ELR (cell line): ENCODE measurements around the gene DOCK4.

ENCODE experiments used
- DNase-seq: peaks from one replicate; pipeline ENCODE4 v3.0.0-alpha.2; 2015; ENCODE audit warnings: low read depth

DOCK4 gene

DNA sequence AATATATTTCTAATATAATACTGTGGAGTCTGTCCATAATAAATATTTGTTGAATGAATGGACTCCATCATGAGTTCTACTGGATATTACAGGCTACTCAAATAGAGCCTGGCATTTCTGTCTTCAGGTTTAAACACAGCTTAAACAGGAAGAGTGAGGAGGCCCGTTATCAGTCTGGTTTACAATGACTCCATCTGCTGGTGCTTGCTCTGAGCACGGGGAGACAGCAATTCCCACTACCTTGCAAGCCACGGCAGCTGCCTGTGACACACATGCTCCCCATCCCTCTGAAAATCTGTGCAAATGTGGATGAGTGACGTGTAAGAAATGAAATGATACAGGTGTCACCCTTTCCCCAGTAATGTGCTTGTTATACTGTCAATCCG, 350.4 kb downstream of the DOCK4 start:
- peak; percentile 39 for DNase-seq

DNA sequence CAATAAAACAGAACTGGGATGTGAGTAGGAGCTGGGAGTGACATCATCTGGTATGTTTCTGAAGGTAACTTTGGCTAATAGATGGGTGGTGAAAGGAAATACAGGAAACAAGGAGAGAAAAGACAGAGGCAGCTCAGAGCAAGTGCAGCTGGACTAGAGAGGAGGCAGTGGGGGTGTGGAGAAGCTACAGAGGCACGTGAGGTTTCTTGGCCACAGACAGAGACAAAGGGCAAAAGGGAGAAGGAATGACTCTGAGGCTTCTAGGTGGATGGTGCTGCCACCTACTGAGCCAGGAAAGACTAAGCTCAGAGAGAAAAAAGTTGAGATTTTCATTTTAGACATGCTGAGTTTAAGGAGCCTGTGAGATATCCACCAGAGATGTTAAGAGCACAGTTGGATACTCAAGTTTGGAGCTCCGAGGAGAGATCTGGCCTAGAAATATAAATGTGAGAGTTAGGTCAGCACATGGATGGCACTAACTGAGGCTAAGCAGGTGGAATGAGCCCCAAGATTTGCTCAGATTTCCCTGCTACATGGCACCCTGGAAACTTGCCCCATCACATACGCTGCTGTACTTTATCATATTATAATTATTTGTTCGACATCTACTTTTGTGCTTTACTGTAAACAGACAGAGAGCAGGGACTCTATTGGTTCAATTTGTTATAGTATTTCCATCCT, 350.9 kb downstream of the DOCK4 start:
- peak; percentile 73 for DNase-seq

DNA sequence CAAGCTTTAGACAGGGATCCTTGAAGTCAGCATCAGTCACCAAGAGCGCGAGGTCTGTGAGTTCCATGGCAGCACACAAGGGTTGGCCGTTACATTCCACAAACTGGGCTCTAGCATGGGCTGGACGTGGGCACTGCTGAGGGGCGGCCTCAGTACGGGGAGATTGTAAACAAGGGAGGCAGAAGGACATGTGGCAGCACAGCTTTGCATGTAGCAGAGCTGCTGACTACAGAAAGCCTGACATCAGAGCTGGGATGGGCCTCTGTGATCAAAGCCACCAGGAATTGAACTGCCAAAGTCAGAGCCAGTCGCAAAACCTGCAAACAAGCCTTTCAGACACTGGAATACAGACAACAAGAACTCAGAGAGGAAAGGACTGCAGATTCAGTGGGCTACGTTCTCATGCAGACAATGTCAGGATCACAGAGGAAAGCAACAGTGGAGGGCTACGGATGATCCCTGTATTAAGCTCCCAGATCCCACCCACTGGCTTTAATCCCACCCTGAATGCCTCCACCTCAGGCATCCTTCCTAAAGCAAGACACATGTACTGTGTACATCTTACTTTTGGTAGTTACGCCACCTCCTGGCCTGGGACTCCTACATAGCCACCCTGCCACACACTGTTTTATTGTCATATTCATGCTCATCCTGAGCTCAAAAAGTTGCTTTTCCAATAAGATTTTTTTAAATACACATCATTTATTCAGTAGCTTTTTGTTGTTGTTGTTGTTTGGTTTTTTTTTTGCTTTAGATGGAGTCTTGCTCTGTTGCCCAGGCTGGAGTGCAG, 352.8 kb downstream of the DOCK4 start:
- DNase-seq = no peak

DNA sequence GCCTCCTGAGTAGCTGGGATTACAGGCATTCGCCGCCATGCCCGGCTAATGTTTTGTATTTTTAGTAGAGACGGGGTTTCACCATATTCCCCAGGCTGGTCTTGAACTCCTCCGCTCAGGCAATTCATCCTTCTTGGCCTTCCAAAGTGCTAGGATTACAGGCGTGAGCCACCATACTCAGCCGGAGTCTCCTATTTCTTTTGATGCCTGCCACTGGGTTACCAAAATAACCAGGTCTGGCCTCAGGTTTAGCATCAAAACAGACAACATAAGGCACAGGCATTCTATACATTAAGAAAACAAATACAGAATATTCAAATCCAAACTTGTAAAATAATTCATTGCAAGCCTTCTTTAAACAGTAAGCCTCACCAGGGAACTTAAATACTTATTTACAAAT, 354.1 kb downstream of the DOCK4 start:
- no peak for DNase-seq

DNA sequence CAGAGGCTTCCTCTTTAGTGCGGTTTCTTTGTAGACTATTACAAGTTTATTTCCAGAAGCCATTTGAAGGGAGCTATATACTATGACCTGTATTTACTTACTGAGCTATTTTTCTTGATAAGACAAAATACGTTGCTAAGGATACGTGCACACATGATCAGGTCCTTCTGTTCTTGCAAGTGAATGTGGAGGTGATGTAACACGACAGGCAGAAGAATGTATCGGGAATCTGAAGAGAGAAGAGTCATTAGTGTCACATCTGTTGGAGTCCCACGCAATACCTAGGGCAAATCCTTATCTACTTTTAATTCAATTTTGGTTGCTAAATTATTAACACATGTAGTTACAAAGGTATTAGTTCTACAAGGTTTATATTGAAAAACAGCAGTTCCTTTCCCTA, 359.3 kb downstream of the DOCK4 start:
- DNase-seq = no peak

DNA sequence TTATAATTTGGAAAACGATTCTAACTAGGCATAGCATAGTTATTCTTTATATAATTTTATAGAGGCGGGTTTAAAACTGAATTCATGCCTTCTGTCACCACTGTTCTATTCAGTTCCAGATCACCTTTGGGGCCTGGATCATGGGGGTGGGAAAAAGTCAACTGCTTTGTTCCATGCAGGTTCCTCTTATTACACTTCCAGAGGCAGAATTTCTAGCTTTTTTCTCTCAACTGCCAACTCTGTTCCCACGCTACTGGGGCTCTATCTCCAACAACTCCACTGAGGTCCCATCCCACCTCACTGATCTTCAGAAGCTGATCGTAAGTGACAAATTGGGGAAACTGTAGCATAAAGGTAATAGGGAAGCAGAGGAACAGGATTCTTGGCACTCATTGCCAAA, 360.3 kb downstream of the DOCK4 start:
- no peak for DNase-seq

DNA sequence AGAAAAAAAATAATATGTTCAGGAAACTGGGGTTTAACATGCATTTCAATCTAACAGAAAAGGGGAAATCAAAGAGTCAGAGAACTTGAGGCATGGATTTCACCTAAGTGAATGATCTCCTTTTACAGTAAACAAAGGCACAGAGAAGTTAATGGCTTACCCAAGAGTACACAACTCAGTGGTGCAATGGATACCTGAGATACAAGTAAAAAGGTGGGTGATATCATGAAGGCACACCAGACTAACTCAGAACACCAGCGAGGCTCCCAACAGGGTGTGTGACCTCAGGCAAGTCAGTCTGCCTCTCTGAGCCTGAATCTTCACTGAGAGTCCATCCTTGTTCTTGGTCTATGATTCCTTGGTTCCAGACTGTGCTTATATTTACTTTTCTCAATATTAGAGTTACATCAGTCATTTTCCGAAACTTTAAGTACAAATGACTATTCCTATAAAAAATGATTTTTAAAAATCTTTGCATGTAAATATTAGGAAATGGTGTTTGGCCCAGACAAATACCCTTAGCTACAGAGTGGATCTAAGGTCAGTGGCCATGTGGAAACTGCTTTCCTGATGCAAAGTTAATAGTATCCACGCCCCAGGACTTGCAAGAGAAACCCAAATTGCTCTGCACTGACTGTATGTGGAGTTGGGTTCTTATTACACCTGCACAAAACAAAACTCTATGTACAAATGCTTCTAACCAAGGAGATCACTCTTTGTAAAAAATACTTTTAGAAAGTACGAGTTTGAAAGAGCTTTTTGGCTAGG, 361.1 kb downstream of the DOCK4 start:
- DNase-seq = no peak

DNA sequence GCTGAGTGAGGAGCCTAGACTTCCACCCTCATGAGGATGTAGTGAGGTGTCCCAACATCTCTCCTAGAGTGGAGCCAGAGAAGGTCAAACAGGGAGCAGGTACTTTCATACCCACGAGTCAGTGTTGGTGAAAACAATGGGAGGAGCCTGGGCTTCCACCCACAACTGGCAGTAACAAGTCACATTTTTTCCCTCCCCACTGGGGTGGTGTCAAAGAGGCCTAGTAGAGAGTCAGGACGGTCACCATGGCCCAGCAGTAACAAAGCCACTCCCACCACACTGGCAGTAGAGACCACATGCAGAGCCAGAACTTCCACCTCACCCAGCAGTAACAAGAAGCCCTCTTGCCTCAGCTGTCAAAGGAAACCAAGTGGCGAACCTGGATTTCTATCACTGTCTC, 363.7 kb downstream of the DOCK4 start:
- no peak for DNase-seq

DNA sequence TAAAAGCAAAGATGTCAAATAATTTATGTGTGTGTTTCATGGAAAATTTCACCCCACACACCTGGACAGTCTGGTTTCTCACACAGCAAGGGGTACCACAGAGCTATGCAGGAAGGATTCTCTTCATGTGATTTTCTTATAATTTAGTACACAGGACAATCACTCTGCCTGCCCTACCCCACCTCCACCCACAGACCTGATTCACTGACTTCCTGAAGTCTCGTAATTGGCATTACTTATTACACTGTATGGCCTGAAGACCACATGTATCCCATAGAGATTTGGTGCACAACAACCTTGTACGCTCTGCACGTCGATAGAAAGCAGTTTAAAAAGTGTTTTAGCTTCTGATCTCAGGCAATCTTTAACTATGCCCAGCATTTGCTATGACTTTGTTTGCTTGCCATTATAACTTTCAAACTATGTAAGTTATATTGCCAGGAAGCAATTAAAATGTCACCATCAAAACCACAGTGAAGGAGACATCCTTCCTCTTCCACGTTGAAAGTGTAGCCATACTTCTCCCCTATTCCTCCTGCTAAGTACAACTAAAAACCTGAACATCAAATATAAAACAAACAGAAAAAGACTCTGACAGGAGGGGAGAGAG, 364.5 kb downstream of the DOCK4 start:
- DNase-seq = no peak

DNA sequence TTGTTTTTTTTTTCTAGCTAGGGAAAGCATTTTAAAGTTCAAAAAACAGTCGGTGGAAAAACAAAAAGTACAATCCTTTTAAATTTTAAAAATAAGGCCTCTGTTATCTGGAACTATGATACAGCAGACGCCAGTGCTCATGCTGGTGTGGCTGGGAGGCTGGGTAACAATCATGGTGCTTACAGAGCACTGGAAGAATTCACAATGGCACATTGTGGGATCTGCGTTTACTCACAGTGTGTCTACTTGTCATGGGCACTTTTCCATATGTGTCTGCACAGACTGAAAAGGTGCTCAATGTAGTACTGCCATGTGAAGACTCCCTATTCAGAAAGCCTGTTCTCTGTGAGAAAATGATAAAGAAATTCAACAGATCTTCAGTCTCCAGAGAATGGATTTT, 365.7 kb downstream of the DOCK4 start:
- no peak for DNase-seq

DNA sequence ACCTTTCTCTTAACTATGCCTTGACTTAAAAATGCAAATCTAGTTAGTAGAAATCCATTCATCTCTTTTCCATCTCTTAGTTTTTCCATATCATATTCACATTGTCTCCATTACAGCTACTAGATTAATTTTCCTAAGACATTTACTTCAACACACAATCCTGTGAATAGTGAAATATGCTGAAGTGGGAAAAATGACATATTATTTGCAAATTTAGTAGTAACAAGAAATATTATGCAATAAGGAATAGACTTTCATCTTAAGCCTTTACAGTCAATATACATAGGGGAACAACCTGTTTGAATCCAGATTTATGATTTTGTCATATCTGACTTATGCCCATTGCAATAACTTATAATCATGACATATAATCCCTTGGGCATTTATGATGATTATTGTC, 366.9 kb downstream of the DOCK4 start:
- DNase-seq = no peak

DNA sequence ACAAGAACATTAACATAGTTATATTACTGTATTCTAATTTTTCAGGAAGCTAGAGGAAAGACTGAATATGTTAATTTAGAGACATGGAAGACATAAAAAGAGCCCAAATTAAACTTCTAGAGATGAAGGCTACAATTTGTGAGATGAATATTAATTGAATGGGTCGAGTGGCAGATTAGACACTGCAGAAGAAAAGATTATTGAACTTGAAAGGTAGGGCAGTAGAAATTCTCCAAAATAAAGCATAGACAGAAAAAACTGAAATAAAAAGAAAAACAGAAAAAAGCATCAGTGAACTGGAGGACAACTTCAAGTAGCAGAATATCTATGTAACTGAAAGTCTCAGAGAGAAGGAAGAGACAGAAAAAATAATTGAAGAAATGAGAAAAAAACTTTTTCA, 369.6 kb downstream of the DOCK4 start:
- DNase-seq = no peak

DNA sequence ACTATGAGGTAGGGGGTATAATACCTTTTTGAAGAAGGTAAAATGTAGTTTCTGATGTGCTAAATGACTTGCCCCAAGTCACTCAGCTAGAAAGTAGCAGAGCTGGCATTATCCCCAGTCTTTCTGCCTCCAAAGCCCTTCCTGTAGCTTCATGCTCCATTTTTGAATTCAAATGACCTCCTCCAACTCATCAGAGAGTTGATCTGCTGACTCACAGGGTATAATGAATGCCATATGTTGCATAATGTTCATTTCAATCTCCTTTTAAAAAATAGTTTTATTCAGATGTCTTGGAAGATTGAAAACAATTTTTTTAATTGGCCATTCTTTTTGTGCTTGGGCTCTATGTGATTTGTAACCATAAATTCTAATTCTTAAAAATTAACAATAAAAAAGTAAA, 371.1 kb downstream of the DOCK4 start:
- DNase-seq = peak; percentile 83

DNA sequence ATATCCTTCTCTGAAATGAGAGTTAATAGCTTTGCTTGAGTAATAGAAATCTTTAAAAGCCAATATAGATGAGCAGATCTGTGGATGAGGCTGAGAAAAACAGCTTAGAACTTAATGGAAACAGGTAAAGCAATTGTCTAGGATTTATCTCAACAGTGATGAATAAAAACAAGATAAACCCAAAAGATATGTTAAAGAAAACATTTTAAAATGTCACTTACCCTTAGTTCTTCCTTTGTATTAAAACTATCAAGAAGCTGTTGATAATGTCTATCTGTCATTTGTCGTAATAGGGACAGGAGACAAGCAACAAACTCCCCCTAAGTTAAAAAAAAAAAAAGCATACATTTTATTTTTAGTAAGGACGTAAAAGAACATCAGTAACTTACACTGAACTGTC, 371.8 kb downstream of the DOCK4 start:
- no peak for DNase-seq

DNA sequence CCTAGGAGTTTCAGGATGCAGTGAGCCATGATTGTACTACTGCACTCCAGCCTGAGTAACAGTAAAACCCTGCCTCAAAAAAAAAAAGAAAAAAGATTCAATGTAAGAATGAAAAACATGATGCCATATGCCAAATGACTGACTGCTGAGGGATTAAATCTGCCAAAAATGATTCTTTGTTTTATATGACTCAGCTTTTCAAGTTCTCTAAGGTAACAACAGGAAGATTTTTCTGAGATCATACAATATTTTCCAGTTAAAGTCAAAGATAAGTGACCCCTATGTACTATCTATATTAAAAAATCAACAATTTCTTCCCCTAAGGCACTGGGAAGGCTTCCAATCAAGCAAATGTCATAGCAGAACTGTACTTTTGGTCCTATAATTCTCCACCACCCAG, 372.7 kb downstream of the DOCK4 start:
- no peak for DNase-seq

DNA sequence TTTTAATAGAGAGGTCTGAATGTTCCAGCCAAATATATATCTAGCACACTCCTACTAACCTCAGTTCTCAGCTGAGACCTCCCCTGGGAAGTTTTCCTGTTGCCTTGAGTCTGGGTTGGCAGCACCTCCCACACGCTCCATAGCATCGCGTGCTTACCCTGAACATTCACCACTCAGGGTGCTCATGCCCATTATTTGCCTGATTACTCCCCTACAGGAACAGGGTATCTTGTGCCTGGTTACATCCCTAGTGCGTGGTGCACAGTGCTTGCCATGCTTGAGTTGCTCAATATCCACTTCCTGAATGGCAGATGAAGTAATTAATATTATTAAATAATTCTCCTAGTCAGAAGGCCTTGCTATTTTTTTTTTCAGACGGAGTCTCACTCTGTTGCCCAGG, 374.0 kb downstream of the DOCK4 start:
- no peak for DNase-seq

DNA sequence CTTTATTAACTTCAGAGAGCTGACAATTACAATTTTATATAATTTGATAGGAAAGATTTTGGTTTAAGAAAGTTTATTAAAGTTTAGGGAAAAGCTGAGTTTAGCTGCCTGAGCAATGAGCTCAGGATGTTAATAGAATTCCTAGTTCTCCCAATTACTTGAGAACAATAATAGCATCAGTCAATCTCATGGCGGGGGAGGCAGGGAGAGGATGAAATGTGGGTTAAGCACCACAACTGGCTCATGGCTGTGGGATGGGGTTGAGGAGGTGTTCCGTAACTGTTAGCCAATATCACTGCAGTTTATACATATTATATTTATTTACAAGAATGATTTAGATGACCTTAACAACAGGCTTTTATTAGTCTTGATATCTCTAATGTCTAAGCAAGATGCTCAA, 377.0 kb downstream of the DOCK4 start:
- DNase-seq = no peak

DNA sequence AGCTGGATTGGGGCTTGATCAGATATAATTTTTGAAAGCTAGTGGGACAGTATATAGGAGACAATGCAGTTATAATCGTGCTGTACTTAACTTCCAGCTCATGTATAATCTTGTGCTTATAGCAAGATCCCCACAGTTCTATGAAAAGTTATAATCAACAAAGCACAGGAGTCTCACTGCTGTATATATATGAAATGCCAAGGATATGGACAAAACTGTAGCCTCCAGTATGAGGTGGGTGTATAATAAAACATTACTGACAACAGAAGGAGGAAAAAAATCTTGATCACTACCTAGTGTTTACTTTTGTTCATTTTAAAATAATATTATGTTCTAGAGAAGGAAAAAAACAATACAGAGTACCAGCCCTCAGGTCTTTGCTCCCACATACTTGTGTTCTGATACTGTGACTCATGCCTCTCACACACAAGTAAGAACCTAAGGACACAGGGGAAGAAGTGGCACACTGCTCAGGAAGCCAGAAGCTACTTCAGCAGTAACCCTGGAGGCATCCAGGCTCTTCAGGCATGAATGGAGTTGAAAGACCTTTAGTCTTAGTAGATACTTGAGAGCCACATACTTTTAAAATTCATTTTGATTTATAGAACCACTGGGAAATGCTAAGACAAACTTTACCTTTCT, 378.2 kb downstream of the DOCK4 start:
- peak; percentile 71 for DNase-seq

DNA sequence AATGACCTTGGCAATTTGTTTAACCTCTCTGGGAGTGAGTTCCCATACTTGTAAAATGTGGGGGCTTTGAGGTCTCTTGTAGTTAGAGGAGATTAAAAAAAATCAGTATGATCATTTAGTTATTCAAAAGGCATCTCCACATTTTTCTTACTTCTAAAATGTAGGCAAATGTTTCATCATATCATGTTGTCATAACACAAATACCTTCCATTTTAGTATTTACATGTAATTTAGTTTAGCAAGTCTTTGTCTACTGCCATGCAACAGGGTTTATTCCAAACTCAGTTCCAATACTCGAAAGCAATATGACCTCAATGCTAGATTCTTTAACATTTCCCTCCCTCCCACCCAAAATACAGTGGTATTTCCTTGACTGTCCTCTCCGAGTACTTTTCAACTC, 381.2 kb downstream of the DOCK4 start:
- DNase-seq = no peak

DNA sequence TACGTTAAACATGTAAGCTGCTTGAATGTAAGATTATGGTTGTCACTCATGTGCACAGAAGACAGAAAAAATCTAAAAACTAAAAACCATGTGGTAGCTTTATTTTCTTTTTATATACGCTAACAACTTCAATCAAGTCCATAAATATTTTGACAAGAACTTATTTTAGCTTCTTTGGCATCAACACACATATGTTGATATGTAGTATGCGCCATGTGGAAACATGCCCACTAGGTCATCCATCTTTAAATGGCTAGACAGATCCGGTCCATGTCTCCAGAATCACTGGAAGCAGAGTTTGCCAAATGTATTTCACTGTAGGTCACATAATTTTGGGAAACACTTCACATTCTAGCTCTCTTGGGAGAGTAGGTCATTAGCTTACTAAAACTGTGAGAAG, 382.4 kb downstream of the DOCK4 start:
- DNase-seq = no peak

DNA sequence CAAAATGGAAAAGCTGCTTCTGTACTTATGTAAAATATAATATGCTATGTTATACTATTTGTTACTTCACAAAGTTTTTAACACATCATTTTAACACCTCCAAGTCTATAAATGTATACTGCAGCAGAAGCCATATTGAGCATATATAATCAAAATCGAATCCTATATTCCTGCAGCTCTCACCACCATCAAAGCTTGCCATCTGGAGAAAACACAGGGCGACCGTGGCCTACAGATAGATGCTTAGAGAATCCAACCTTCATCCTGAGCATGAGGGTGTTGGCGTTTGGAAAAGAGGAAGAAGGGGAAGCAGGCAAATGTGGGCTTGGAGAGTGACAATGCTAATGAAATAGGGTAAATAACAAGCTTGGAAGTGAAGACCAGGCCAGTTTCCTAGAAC, 385.2 kb downstream of the DOCK4 start:
- no peak for DNase-seq

DNA sequence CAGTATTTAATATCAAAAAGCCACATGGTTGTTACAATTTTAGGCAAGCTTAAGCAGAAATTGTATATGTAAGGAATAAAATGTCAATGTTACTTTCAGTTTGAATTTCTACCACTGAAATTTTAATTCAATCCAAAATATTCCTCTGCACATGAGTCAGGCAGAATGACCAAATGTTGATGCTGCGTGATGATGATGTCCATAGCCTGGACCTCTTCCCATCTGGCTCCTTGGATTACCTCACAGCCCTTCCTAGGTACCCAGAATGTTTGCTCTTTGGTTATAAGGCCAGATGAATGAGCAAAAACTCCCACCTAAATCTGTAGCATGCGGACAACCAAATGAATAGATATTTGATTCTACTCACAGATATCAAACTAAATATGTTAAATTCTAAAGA, 385.6 kb downstream of the DOCK4 start:
- DNase-seq = peak; percentile 6
